ENCODE measurements around the gene OBSL1.

- TF ChIP-seq FOXM1 (IDR thresholded peaks at IDR 0.05; ENCODE audit: borderline replicate concordance) (no peak), PKNOX1 (IDR thresholded peaks at IDR 0.05) (no peak), ELF4 (IDR thresholded peaks at IDR 0.05) (no peak), L3MBTL2 (conservative IDR thresholded peaks at IDR 0.05) (no peak), HDGF (IDR thresholded peaks at IDR 0.05; ENCODE audit: borderline replicate concordance) (no peak), BHLHE40 (IDR thresholded peaks at IDR 0.05; ENCODE audit: borderline replicate concordance) (no peak), SP1 (IDR thresholded peaks at IDR 0.05) (no peak), FOXK2 (IDR thresholded peaks at IDR 0.05) (no peak), SUZ12 (IDR thresholded peaks at IDR 0.05) (no peak), ZNF384 (IDR thresholded peaks at IDR 0.05) (no peak)
Measured at GRCh38 chr2:219570924-219571310, 422 bp downstream of the OBSL1 start.
